DMS153 treated with DMSO at 0.1 percent for 48 hours (cell line): Measurements from ENCODE around the gene PLSCR1.
"Not testable (repeated sequence)": the region's sequence is repeated elsewhere in the genome, so short reads cannot be mapped to it uniquely, and the experiment has no call there.

Experiments
- DNase-seq: peaks from one replicate; lab custom pipeline; 2025; ENCODE audit not compliant: unreplicated experiment; lab: John Stamatoyannopoulos, UW

The PLSCR1 gene

DNA sequence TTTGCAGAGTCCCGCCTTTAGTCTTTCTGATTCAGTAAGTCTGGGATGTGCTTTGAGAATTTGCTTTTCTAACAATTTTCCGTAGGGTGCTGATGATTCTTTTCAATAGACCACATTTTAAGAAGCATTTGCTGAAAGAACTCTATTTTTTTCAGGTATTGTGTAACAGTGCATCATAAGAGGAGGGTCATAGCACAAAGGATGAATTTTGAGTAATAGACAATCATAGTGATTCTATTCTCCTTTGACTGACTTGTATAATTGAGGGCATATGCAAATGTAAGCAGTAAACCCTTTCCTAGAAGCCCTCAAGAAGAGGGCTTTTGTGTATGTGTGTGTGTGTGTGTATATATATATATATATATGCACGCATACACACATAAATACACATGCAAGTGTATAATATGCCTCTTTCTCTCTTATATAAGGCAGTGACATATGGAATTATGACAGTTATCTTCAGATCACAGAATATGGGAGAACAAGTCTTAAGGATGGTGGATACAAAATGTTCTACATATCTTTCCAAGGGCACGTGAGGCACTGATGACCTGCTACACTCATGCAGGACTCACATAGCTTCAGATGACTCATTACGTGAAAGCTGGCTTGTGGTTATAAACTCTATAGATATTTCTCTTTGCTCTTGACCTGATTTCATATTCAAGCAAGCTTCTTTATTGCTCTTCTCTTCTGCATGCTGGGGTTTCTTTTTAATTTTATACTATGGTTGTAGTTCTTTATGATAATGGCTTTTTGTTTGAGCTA lies 6.5 kb upstream of the PLSCR1 start:
- DNase-seq: no peak

DNA sequence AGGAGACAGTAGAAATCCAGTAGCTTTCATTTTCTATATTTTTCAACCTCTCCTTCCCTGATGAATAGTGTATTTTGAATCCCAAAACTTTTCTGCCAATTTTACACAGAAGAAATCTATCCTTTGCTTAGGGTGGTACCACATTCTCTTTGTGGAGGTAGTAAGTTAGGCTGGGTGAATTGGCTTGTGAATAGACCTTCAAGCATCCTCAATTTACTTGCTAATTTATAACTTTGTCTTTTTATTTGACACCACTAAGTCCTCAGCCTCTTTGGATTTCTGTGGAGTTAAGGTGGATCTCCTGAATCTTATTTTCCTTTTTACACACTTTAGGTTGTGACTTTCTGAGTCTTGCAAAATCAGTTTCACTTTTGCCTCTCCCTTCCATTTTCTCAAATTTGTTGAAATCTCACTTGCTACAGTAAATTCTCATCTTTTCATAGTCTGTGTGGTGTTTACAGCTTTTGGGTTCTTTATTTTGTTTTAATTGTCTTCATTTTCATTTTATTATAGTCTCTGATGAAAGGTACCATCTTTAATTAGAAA lies 5.7 kb upstream of the PLSCR1 start:
- no peak for DNase-seq

DNA sequence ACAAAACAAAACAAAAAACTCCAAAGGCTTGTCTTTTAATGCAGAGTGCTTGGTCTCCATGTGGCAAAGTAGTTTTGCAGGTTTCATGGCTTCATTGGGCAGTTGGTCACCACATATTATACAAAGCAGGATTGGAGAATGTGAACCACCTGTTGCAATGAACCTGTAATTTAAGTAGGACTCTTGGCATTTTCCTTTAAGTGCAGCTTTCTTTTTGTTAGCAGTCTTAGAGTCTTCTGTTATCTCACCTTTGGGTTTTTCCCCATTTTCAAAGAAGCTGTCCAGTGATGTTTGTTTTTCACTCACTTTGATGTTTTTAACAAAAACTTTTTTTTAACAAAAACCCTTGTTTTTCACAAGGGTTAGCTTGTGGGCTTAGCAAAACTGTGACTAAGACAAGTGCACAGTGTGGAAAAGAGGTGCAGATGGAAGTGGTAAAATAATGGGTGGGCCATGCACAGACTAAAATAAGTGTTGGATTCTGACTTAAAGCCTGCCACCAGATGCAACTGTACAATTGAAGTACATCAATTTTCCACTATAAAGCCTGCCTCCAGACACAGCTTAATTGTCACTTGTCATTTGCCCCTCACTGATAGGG lies 2.9 kb upstream of the PLSCR1 start:
- no peak for DNase-seq

DNA sequence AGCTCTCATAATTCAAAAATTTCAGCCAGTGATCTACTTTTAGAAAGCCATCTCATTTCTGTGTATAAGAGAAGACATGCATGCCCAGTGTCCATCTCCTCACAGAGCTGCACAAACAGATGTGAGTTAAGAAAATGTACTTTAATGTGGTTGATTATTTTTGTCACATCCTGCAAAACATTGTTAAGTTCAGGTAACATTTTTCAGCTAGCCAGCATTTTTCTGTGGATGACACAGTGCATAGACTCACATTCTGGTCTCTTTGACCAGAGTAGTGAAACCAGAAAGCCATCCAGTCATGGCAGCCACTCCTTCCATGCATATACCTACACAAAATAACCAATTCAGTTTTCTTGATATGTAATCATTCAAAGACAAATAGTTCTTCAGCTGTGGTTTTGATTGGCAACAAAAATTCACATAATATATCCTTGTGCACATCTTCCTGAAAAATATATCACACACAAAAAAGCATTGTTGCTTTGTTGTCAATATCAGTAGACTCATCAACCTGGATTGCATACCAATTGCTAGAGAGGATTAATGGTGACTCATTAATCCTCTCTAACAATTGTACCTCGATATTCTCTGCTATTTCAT lies 2.1 kb upstream of the PLSCR1 start:
- no peak for DNase-seq

DNA sequence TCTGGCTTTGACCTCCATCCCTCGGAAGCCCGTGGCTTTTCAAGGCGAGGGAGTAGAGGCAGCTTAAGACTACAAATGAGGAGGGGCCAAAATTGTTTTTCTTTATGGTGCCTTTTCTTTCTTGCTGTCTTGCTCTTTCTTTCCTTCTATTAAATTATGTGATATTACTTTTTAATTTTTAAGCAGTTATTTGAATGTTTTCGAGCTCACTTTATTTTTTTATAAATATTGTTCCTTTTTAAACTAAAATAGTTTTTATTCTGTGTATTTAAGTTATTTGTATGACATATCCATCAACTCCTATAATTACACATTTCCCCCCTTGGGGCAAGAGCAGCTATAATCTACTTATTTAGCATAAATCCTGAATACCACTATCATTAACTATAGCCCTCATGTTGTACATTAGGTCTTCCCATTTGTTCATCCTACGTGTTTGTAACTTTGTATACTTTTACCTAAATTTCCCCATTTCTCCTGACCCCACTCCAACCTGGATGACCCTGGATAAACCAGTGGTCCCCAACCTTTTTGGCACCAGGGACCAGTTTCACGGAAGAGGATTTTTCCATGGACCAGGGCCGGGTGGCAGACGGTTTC lies 622 bp upstream of the PLSCR1 start:
- no peak for DNase-seq

DNA sequence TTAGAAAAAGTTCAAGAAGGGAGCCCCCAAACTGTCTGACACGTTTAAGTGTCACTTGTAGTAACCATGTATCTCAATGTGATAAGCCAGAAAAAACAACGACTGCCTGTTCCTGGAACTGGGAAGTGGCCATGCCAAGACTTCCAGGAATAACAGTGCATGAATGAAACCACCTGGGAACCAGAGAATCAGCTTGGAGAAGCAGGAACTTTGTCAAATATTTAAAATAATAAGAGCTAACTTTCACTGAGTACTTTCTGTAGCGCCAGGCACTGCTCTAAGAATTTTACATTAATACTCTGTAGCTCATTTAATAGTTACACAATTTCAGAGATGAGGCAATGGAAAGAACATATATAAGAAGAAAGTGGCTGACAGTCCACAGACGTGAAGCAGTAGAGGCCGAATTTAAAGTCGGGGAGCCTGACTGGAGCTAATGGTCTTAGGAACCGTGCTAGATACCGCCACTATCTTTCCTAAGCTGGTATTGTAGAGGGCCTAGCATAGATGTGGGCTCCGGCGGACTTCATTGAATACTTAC lies 876 bp downstream of the PLSCR1 start:
- DNase-seq: no peak

DNA sequence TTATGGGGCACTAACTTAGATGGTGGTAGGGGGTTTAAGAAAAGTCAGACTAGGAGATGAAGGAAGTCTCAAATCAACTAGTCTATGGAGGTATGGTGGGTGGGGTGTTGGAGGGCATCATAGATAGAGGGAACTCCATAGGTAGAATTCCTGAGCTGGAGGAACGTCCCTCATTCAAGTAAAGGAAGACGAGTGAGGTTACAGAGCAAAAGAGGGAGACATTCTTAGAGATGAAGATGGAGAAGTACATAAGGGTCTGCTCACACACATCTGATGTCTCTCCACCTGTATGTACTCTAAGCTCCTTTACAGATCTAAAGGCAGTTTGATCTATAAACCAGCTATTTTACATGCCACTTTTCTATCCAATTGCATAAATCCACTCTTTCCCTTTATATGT lies 1.4 kb downstream of the PLSCR1 start:
- DNase-seq: no peak

DNA sequence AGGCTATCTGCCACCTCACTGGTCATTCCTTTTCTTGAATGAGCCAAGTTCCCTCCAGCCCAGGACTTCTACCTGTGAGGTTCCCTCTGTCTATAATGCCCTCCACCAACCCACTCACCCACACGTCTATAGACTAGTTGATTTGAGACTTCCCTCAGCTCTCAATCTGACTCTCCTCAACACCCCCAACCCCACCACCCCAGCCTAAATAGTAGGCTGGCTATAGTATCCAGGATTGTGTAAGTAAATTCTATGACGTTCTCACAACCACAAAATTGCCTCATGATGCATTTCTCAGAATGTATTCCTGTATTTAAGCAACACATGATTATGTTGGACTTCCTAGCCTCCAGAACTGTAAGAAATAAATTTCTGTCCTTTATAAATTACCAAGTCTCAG lies 2.2 kb downstream of the PLSCR1 start:
- DNase-seq: no peak

DNA sequence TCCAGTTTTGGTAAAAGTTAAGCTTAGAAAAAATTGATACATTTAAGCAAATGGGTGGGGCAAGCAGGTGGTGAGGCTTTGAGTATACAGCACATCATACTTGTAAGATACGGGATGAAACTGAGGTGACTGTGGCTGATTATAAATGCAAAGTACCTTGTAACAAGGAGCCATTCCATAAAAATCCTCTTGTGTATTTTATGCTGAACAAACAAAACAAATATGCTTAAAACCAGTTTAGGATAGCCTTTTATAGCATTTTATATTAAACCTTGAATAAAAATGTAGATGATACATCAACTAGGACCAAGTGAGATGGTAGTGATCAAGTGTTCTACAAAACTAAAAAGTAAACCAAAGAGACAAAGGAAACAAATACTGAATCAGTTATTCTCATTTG lies 3.4 kb downstream of the PLSCR1 start:
- no peak for DNase-seq

DNA sequence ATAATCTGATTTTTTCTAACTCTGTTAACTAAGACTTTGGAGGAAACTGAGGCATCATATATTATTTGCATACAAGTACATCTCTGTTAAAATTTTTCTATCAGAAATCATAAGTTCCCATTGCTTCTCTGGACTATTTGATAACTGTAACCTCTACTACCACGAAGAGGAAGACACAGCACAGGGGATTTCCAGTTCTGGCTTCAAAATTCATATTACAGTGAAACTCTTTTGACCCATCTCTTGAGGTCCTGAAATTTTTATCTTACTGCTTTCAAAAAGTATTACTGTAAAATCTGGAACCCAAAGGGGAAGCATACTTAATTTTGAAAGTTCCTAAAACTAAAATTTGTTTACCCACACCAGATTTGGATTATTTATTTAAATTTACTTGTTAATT lies 4.2 kb downstream of the PLSCR1 start:
- no peak for DNase-seq

DNA sequence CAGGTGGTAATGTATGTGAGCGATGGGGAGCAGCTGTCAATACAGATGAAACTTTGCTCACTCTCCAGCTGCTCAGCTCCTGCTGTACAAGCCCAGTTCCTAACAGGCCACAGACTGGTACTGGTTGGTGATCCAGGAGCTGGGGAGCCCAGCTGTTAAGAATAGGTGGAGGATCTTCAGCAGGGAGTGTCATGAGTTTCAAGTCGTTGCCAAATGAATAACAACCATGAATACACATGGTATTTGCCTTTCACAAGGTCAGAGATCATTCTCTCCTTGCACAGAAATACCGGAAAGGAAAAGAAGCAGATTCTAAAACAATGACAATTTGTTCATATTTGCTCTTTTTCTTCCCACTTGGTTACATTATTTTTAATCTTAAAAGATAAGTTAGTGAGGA lies 5.1 kb downstream of the PLSCR1 start:
- DNase-seq: no peak

DNA sequence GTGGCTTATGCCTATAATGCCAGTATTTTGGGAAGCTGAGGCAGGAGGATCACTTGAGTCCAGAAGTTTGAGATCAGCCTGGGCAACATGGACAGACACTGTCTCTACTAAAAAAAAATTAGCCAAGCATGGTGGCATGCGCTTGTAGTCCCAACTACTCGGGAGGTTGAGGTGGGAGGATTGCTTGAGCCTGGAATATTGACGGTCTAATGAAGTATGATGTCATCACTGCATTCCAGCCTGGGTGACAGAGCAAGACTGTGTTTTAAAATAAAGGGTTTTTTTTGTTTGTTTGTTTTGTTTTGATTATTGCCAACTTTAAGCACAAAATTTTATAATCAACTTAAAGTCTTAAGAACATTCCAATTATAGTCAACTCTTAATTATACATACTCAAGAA lies 6.8 kb downstream of the PLSCR1 start:
- DNase-seq: no peak

DNA sequence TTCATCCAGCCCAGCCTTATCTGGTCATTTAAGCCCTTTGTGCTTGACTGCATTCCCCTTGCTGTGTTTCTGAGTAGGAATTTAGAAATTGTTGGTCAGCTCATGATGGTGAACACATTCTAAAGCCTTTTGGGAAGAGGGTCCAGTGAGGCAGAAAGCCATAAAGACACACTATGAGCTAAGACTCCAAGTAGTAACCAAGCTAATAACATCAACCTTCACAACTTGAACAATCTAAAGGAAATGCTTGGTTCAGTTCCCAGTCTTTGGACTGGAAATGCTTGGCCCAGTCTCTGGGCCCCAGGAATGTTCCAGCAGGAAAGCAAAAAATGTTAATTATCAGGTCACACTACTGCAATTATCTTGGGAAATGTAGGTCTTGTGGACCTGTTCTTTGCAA lies 7.7 kb downstream of the PLSCR1 start:
- DNase-seq: no peak

DNA sequence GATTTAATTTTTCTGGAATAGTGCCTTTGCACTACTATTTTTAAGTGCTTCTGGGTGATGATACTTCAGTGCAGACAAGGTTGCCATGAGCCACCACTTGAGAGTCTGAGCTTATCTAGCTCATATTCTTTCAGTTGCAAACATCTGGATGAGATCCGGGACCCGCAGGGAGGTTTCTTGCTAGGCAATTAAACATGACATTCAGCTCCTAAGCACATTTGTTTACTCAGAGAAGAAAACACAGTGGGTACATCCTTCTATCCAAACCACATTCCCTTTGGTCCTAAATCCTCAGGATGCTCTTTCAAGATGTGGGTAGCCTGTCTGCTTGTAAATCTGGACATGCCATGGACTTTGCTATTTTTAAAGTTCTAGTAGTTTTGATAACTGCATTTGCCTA lies 12.0 kb downstream of the PLSCR1 start:
- no peak for DNase-seq

DNA sequence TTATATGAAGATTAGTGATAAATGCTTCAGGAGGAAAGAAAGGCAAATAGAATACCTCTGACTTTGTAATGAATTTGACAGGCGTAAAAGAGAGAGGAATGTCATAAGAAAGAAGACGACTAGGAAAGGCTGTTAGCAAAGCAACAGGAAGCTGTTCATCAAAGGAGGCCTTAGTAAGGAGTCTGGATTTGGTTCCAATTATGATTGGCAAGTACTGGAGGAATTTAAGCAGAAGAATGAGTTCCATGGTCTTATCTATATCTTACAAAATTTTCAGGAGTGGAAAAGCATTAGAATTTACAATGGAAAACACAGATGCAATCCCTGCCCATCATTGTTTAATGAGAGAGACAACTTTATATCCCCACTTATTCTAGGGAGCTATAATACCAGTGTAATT lies 13.8 kb downstream of the PLSCR1 start:
- DNase-seq: no peak

DNA sequence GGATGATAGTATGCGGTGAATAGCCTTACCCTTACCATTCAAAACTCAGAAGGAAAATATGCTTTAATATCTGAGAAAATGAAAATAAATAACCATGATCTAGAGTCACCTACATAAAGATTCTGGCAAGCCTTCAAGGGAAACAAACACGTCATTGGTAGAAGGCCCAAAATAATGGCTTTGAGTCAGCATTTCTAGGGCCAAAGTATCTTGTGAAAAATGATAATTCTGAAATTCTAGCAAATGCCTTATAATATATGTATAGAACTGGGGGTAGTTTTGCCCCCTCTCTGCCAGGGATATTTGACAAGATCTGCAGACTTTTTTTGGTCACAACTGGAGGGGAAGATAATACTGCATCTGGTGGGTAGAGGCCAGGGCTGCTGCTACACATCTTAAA lies 15.4 kb downstream of the PLSCR1 start:
- DNase-seq: no peak

DNA sequence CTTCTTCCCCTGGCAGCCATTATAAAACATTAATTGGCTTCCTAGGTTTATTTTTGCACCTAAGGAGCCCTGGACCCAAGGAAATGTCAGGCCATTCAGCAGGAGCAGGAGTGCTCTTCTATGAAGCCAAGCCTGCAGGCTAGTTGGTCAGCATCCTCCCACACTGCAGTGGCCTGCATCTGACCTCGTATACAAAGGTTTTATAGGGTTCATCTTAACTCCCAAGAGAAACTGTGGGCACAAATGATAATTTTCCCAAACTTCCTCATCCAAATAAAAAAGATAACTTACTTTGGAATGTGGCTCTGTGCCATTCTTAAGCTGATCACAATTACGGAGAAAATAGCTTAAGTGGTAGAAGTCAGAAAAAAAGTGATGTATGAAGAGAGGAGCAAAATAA lies 19.4 kb downstream of the PLSCR1 start:
- DNase-seq: no peak

DNA sequence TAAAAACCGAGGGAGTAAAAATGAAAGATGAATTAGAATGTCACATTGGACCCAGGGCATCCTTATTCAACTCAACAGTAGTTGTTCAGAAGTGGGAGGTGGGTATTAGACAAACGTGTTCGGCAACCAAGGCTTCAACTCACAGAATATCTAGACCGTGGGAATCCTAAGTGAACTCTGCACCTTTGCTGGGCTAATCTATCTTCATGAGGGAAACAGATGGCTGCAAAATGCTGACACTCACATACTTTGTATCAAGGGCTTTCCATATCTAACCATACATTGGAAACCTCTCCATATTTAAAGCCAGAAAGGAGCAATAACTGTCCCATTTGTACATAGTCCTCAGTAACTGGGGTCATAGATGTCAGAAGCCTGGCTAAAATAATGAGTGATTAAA lies 20.9 kb downstream of the PLSCR1 start:
- DNase-seq: no peak

DNA sequence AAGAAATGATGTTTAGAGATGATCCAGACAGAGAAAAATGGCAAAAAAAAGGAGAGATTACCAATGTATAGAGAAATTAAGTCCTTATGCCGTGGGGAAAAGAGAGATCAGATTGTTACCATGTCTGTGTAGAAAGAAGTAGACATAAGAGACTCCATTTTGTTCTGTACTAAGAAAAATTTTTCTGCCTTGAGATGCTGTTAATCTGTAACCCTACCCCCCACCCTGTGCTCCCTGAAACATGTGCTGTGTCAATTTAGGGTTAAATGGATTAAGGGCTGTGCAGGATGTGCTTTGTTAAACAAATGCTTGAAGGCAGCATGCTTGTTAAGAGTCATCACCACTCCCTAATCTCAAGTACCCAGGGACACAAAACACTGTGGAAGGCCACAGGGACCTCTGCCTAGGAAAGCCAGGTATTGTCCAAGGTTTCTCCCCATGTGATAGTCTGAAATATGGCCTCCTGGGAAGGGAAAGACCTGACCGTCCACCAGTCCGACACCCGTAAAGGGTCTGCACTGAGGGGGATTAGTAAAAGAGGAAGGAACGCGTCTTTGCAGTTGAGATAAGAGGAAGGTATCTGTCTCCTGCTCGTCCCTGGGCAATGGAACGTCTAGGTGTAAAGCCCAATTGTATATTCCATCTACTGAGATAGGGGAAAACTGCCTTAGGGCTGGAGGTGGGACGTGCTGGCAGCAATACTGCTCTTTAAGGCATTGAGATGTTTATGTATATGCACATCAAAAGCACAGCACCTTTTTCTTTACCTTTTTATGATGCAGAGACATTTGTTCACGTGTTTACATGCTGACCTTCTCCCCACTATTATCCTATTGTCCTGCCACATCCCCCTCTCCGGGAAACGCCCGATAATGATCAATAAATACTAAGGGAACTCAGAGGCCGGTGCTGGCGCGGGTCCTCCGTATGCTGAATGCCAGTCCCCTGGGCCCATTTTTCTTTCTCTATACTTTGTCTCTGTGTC lies 21.9 kb downstream of the PLSCR1 start:
- DNase-seq: not testable (repeated sequence)

DNA sequence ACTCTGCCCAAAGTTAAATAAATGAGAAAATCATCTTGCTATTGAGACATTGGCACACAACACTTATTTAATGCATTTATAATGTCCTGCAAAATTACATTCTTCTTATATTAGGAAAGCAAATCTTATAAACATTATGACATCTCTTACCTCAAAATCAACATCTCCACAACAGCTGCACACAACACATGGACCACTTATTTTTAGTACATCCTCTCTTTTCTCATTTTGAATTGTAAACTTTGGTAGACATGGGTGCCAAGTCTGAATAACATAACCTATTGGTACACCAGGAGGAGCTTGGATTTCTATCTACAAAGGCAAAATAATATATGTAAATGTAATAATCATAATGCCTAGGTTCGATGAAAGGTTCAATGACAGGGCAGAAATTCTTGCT lies 23.0 kb downstream of the PLSCR1 start:
- DNase-seq: no peak

DNA sequence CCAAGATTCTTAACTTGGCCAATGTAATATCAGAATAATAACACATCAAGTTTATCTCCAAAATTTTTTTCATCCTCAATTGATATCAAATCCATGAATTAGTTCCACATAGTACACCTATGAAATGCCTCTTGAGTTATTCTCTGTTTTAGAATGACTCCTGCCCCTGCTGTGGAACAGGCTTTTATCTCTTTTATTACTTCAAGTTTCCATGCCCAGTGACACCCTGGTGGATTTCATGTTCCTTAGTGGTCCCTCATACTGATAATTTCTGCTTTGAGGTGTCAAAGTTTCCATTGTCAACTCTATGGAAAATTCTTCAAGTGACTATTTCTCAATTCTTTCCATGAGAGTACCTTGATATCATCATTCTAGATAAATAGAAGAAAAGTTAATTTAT lies 24.6 kb downstream of the PLSCR1 start:
- DNase-seq: no peak
